ENCODE results near the gene NUTF2. TPM values are rescaled to one million over a fixed set of nuclear protein-coding genes. Genes with fewer than 3 reads are reported as not detected.

NUTF2 gene
- total and polyA plus RNA-seq, 2 donors (not counting 1 experiment from before 2014, with no cell fraction given), result 50.1 to 87.3 TPM

DNA sequence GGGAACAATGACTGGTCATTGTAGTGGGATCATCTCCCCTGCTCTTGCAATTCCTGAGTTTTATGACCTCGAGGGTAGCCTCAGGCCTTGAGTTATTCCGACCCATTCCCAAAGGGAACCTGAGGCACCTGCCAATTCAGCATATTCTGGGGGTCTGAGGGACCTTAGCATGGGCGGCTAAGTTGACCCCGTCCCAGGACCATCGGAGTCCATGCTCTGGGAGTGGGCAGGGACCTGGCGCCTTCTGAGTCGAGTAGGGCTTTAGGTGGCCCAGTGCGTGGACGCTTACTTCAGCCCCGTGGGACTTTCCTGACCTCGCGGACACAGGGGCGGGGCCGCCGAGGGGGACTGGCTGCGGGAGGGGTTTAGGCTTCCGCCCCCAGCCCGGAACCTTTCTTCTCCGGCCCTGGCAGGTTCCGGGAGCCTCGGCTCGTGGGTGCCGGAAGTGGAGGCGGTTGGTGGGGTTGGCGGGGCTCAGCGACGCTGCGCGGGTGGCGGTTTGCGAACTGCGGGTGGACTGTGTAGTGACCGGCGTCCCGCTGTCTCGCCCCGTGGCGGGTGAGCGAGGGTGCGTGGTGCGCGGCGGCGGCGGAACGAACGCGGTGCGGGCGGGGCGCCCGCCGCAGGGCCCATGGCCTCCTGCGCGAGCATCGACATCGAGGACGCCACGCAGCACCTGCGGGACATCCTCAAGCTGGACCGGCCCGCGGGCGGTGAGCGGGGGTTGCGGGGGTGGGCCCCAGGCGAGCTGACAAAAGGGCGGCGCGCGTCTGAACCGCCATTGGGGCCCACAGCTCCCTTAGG, 26.1 kb downstream of the NUTF2 start, which contains the start of gene EDC4:
Gene EDC4 (plus strand): TSS at position 422 of the 804 bp plus-strand sequence. CDS start 210 bp downstream, at position 632.
- intact Hi-C loops (cut with micrococcal nuclease), result loop anchor here (1.0 to 5.0 kb wide), 7 partner anchors 20 to 154 kb away; partner anchors contain the start of genes GFOD2, NUTF2, PSKH1 and RANBP10
- H3K27ac Mint-ChIP-seq, result peak within 1 kb of the TSS; percentile 90
- peak within 1 kb of the TSS; percentile 98 for H3K4me2 ChIP-seq (replicated peaks; ENCODE audit: low read depth, low read length, poor library complexity, severe bottlenecking)
- H3K27me3 Mint-ChIP-seq, result no peaks in the 10 kb centered on the region
- H3K9ac ChIP-seq (ENCODE audit: low read length), result peak within 1 kb of the TSS; percentile 87
- POLR2A ChIA-PET, result interaction anchor here (0.5 to 0.9 kb wide), 2 partner anchors 63 to 193 kb away, joined by 4 to 6 read pairs; no protein-coding TSS in a partner anchor
- peak within 1 kb of the TSS; percentile 59 to 98 (median 88) for H3K4me3 ChIP-seq (ENCODE audit: control extremely low read depth in 1 of 5, extremely low read depth in 1 of 5, insufficient read depth in 1 of 5, low read depth in 2 of 5, low read length in 4 of 5)
- peaks cover 23 to 25% of the 10 kb centered on the region in 2 donors for H3K4me1 ChIP-seq (ENCODE audit: control insufficient read depth in 2 of 2, insufficient read depth in 2 of 2, low read length in 2 of 2)
- 2% methylated on average over 71 of the region's 72 CpGs for WGBS (ENCODE audit: insufficient coverage)
- H3K4me1 Mint-ChIP-seq, result peaks cover 37% of the 10 kb centered on the region
- H3K79me2 ChIP-seq (ENCODE audit: control insufficient read depth, insufficient read depth, low read length), result peaks cover 37% of the 10 kb centered on the region
- H3K27me3 ChIP-seq (replicated peaks in 1 of 4; ENCODE audit: control extremely low read depth in 1 of 4, control insufficient read depth in 3 of 4, insufficient read depth in 4 of 4, low read length in 3 of 4), result no peaks in the 10 kb centered on the region
- H3K4me3 Mint-ChIP-seq, result peak within 1 kb of the TSS; percentile 91
- H4K20me1 ChIP-seq (ENCODE audit: control insufficient read depth, insufficient read depth, low read length, poor library complexity, severe bottlenecking), result peaks cover 33% of the 10 kb centered on the region
- no peaks in the 10 kb centered on the region for H3K9me3 ChIP-seq (ENCODE audit: control extremely low read depth in 1 of 3, control insufficient read depth in 2 of 3, insufficient read depth in 1 of 3, low read length in 2 of 3)
- H3K27ac ChIP-seq (ENCODE audit: low read length in 2 of 2), result peak within 1 kb of the TSS; percentile 74 to 81
- CTCF ChIA-PET, result interaction anchor here (0.7 to 2.3 kb wide), 7 partner anchors 11 to 356 kb away, joined by 3 to 17 read pairs (median 4); partner anchors contain the start of genes NRN1L and NUTF2
- peak within 1 kb of the TSS; percentile 97 for H2AFZ ChIP-seq (ENCODE audit: insufficient read depth, low read depth, low read length, poor library complexity, severe bottlenecking)
- DNase-seq, result peak; percentile 90
- no peaks in the 10 kb centered on the region for H3K9me3 Mint-ChIP-seq (ENCODE audit: insufficient read depth)
- ATAC-seq (ENCODE audit: low read depth), result peak; percentile 90
- H3K36me3 ChIP-seq (replicated peaks in 1 of 2; ENCODE audit: control extremely low read depth in 1 of 2, control insufficient read depth in 1 of 2, extremely low read depth in 1 of 2, insufficient read depth in 2 of 2, low read length in 1 of 2), result peaks cover 0 to 39% of the 10 kb centered on the region in 2 experiments
- TF ChIP-seq, protein P1, sequence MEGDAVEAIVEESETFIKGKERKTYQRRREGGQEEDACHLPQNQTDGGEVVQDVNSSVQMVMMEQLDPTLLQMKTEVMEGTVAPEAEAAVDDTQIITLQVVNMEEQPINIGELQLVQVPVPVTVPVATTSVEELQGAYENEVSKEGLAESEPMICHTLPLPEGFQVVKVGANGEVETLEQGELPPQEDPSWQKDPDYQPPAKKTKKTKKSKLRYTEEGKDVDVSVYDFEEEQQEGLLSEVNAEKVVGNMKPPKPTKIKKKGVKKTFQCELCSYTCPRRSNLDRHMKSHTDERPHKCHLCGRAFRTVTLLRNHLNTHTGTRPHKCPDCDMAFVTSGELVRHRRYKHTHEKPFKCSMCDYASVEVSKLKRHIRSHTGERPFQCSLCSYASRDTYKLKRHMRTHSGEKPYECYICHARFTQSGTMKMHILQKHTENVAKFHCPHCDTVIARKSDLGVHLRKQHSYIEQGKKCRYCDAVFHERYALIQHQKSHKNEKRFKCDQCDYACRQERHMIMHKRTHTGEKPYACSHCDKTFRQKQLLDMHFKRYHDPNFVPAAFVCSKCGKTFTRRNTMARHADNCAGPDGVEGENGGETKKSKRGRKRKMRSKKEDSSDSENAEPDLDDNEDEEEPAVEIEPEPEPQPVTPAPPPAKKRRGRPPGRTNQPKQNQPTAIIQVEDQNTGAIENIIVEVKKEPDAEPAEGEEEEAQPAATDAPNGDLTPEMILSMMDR (IDR thresholded peaks at IDR 0.05), result no peak
- TF ChIP-seq EZH2 (IDR thresholded peaks at IDR 0.05; ENCODE audit: borderline replicate concordance, insufficient read depth, low read depth, low read length, poor library complexity, severe bottlenecking), result no peak
